22Rv1 (cell line): ENCODE measurements around the gene MAGI2.

Source experiments
- H3K27ac ChIP-seq: fragments of 450-650 bp; 2 replicates; pipeline ENCODE4 v1.5.1; 2017
- CTCF ChIP-seq: fragments of 450-650 bp; IDR thresholded peaks from 2 replicates; pipeline ENCODE4 v1.5.1; 2017; ENCODE audit warnings: mild to moderate bottlenecking
- ZFX ChIP-seq: fragments of 450-650 bp; IDR thresholded peaks from 2 replicates; pipeline ENCODE4 v1.6.1; 2017; ENCODE audit warnings: antibody characterized with exemption, borderline replicate concordance

MAGI2 gene

GRCh38 chr7:78742694-78743093, 710.8 kb downstream of the MAGI2 start:
- H3K27ac ChIP-seq, result no peak overlapping the region
- TF ChIP-seq CTCF, result no peak

- TF ChIP-seq ZFX (no peak), CTCF (no peak)
- H3K27ac ChIP-seq, result no peak overlapping the region
Observed at GRCh38 chr7:78736548-78736947, 716.9 kb downstream of the MAGI2 start.

GRCh38 chr7:78734626-78735025, 718.8 kb downstream of the MAGI2 start:
- TF ChIP-seq CTCF, result no peak
- H3K27ac ChIP-seq, result no peak overlapping the region

GRCh38 chr7:78720066-78720465, 733.4 kb downstream of the MAGI2 start:
- TF ChIP-seq ZFX, result no peak
- TF ChIP-seq CTCF, result no peak
- H3K27ac ChIP-seq, result no peak overlapping the region

- no peak for TF ChIP-seq CTCF
- no peak for TF ChIP-seq ZFX
- no peak overlapping the region for H3K27ac ChIP-seq
Observed at GRCh38 chr7:78718212-78718611, 735.3 kb downstream of the MAGI2 start.

GRCh38 chr7:78716876-78717275, 736.6 kb downstream of the MAGI2 start:
- H3K27ac ChIP-seq, result no peak overlapping the region
- TF ChIP-seq CTCF (no peak), ZFX (no peak)

- H3K27ac ChIP-seq, result peak overlapping the region; percentile 44
- TF ChIP-seq CTCF (no peak), ZFX (no peak)
Observed at GRCh38 chr7:78714356-78714755, 739.1 kb downstream of the MAGI2 start.
